ENCODE results near the gene CDC42EP2.
A peak's percentile ranks its signal among the peaks of the same experiment; 100 is the strongest.

The CDC42EP2 gene

GRCh38 chr11:65287601-65288000 lies 27.1 kb upstream of the CDC42EP2 start:
- no peak overlapping the region for H3K9ac ChIP-seq (ENCODE audit: low read length in 2 of 2)
- H3K4me1 ChIP-seq (ENCODE audit: control insufficient read depth, insufficient read depth, low read length), result peaks cover 22% of the 10 kb centered on the region
- H3K27ac ChIP-seq (ENCODE audit: low read length), result no peak overlapping the region
- peaks cover 0 to 7% of the 10 kb centered on the region in 2 donors for H3K36me3 ChIP-seq (ENCODE audit: control insufficient read depth in 2 of 2, insufficient read depth in 2 of 2, low read length in 2 of 2)
- H3K9me3 ChIP-seq (ENCODE audit: control insufficient read depth in 2 of 2, low read length in 2 of 2), result no peaks in the 10 kb centered on the region
- no peak overlapping the region for H3K4me3 ChIP-seq (ENCODE audit: low read length in 2 of 2)
- H3K27me3 ChIP-seq (ENCODE audit: control insufficient read depth in 1 of 2, insufficient read depth in 2 of 2, low read length in 2 of 2), result no peaks in the 10 kb centered on the region

GRCh38 chr11:65288706-65289536 lies 25.7 kb upstream of the CDC42EP2 start:
- H3K4me1 ChIP-seq (ENCODE audit: control insufficient read depth, insufficient read depth, low read length), result peaks cover 35% of the 10 kb centered on the region
- no peak overlapping the region for H3K9ac ChIP-seq (ENCODE audit: low read length in 2 of 2)

GRCh38 chr11:65290448-65291165 lies 24.1 kb upstream of the CDC42EP2 start:
- Histone ChIP-seq H3K9me3 (ENCODE audit: control insufficient read depth in 2 of 2, low read length in 2 of 2) (no peaks in the 10 kb centered on the region), H3K9ac (ENCODE audit: low read length in 2 of 2) (peak overlapping the region; percentile 63 to 74), H3K4me3 (ENCODE audit: low read length in 2 of 2) (peak overlapping the region; percentile 0 to 36), H3K36me3 (ENCODE audit: control insufficient read depth in 2 of 2, insufficient read depth in 2 of 2, low read length in 2 of 2) (peaks cover 3 to 4% of the 10 kb centered on the region in 2 donors), H3K4me1 (ENCODE audit: control insufficient read depth, insufficient read depth, low read length) (peaks cover 52% of the 10 kb centered on the region), H3K27me3 (ENCODE audit: control insufficient read depth in 1 of 2, insufficient read depth in 2 of 2, low read length in 2 of 2) (no peaks in the 10 kb centered on the region), H3K27ac (ENCODE audit: low read length) (peak overlapping the region; percentile 97)

More at GRCh38 chr11:65288706-65289536, 25.7 kb upstream of the CDC42EP2 start:
- Histone ChIP-seq H3K36me3 (ENCODE audit: control insufficient read depth in 2 of 2, insufficient read depth in 2 of 2, low read length in 2 of 2) (peaks cover 0 to 4% of the 10 kb centered on the region in 2 donors), H3K4me3 (ENCODE audit: low read length in 2 of 2) (no peak overlapping the region), H3K27me3 (ENCODE audit: control insufficient read depth in 1 of 2, insufficient read depth in 2 of 2, low read length in 2 of 2) (no peaks in the 10 kb centered on the region), H3K9me3 (ENCODE audit: control insufficient read depth in 2 of 2, low read length in 2 of 2) (no peaks in the 10 kb centered on the region), H3K27ac (ENCODE audit: low read length) (peak overlapping the region; percentile 97)

- Histone ChIP-seq H3K36me3 (ENCODE audit: control insufficient read depth in 2 of 2, insufficient read depth in 2 of 2, low read length in 2 of 2) (peaks cover 3 to 9% of the 10 kb centered on the region in 2 donors), H3K27ac (ENCODE audit: low read length) (peak overlapping the region; percentile 97), H3K4me1 (ENCODE audit: control insufficient read depth, insufficient read depth, low read length) (peaks cover 62% of the 10 kb centered on the region), H3K9me3 (ENCODE audit: control insufficient read depth in 2 of 2, low read length in 2 of 2) (no peaks in the 10 kb centered on the region), H3K4me3 (ENCODE audit: low read length in 2 of 2) (peak overlapping the region; percentile 26 to 59), H3K27me3 (ENCODE audit: control insufficient read depth in 1 of 2, insufficient read depth in 2 of 2, low read length in 2 of 2) (no peaks in the 10 kb centered on the region), H3K9ac (ENCODE audit: low read length in 2 of 2) (peak overlapping the region; percentile 63 to 74)
These were observed 23.1 kb upstream of the CDC42EP2 start for GRCh38 chr11:65291613-65292012.

- Histone ChIP-seq H3K4me1 (ENCODE audit: control insufficient read depth, insufficient read depth, low read length) (peaks cover 74% of the 10 kb centered on the region), H3K27me3 (ENCODE audit: control insufficient read depth in 1 of 2, insufficient read depth in 2 of 2, low read length in 2 of 2) (no peaks in the 10 kb centered on the region), H3K27ac (ENCODE audit: low read length) (peak overlapping the region; percentile 97), H3K9me3 (ENCODE audit: control insufficient read depth in 2 of 2, low read length in 2 of 2) (no peaks in the 10 kb centered on the region), H3K36me3 (ENCODE audit: control insufficient read depth in 2 of 2, insufficient read depth in 2 of 2, low read length in 2 of 2) (peaks cover 3 to 5% of the 10 kb centered on the region in 2 donors), H3K4me3 (ENCODE audit: low read length in 2 of 2) (no peak overlapping the region), H3K9ac (ENCODE audit: low read length in 2 of 2) (peak overlapping the region; percentile 63 to 72)
These were observed 21.8 kb upstream of the CDC42EP2 start for GRCh38 chr11:65292890-65293289.

GRCh38 chr11:65293909-65294381 lies 20.7 kb upstream of the CDC42EP2 start:
- peak overlapping the region; percentile 63 to 64 for H3K9ac ChIP-seq (ENCODE audit: low read length in 2 of 2)
- peaks cover 3 to 5% of the 10 kb centered on the region in 2 donors for H3K36me3 ChIP-seq (ENCODE audit: control insufficient read depth in 2 of 2, insufficient read depth in 2 of 2, low read length in 2 of 2)
- peak overlapping the region; percentile 97 for H3K27ac ChIP-seq (ENCODE audit: low read length)
- H3K4me3 ChIP-seq (ENCODE audit: low read length in 2 of 2), result peak overlapping the region in 1 of 2 donors; percentile 55
- peaks cover 85% of the 10 kb centered on the region for H3K4me1 ChIP-seq (ENCODE audit: control insufficient read depth, insufficient read depth, low read length)
- H3K9me3 ChIP-seq (ENCODE audit: control insufficient read depth in 2 of 2, low read length in 2 of 2), result no peaks in the 10 kb centered on the region
- no peaks in the 10 kb centered on the region for H3K27me3 ChIP-seq (ENCODE audit: control insufficient read depth in 1 of 2, insufficient read depth in 2 of 2, low read length in 2 of 2)

GRCh38 chr11:65295001-65295400 lies 19.7 kb upstream of the CDC42EP2 start:
- peaks cover 94% of the 10 kb centered on the region for H3K4me1 ChIP-seq (ENCODE audit: control insufficient read depth, insufficient read depth, low read length)
- H3K27ac ChIP-seq (ENCODE audit: low read length), result peak overlapping the region; percentile 97
- no peaks in the 10 kb centered on the region for H3K27me3 ChIP-seq (ENCODE audit: control insufficient read depth in 1 of 2, insufficient read depth in 2 of 2, low read length in 2 of 2)
- no peaks in the 10 kb centered on the region for H3K9me3 ChIP-seq (ENCODE audit: control insufficient read depth in 2 of 2, low read length in 2 of 2)
- H3K4me3 ChIP-seq (ENCODE audit: low read length in 2 of 2), result no peak overlapping the region
- peak overlapping the region; percentile 29 to 63 for H3K9ac ChIP-seq (ENCODE audit: low read length in 2 of 2)
- H3K36me3 ChIP-seq (ENCODE audit: control insufficient read depth in 2 of 2, insufficient read depth in 2 of 2, low read length in 2 of 2), result peaks cover 3 to 5% of the 10 kb centered on the region in 2 donors

- Histone ChIP-seq H3K36me3 (ENCODE audit: control insufficient read depth in 2 of 2, insufficient read depth in 2 of 2, low read length in 2 of 2) (peaks cover 3 to 5% of the 10 kb centered on the region in 2 donors), H3K4me3 (ENCODE audit: low read length in 2 of 2) (no peak overlapping the region), H3K4me1 (ENCODE audit: control insufficient read depth, insufficient read depth, low read length) (peaks cover 92% of the 10 kb centered on the region), H3K27me3 (ENCODE audit: control insufficient read depth in 1 of 2, insufficient read depth in 2 of 2, low read length in 2 of 2) (no peaks in the 10 kb centered on the region), H3K27ac (ENCODE audit: low read length) (peak overlapping the region; percentile 97), H3K9me3 (ENCODE audit: control insufficient read depth in 2 of 2, low read length in 2 of 2) (no peaks in the 10 kb centered on the region), H3K9ac (ENCODE audit: low read length in 2 of 2) (peak overlapping the region; percentile 8 to 13)
These were observed 18.9 kb upstream of the CDC42EP2 start for GRCh38 chr11:65295571-65296341.

- Histone ChIP-seq H3K4me1 (ENCODE audit: control insufficient read depth, insufficient read depth, low read length) (peaks cover 86% of the 10 kb centered on the region), H3K36me3 (ENCODE audit: control insufficient read depth in 2 of 2, insufficient read depth in 2 of 2, low read length in 2 of 2) (peaks cover 3 to 5% of the 10 kb centered on the region in 2 donors), H3K27ac (ENCODE audit: low read length) (peak overlapping the region; percentile 97), H3K9me3 (ENCODE audit: control insufficient read depth in 2 of 2, low read length in 2 of 2) (no peaks in the 10 kb centered on the region), H3K9ac (ENCODE audit: low read length in 2 of 2) (peak overlapping the region in 1 of 2 donors; percentile 24), H3K27me3 (ENCODE audit: control insufficient read depth in 1 of 2, insufficient read depth in 2 of 2, low read length in 2 of 2) (no peaks in the 10 kb centered on the region), H3K4me3 (ENCODE audit: low read length in 2 of 2) (peak overlapping the region in 1 of 2 donors; percentile 22)
These were observed 17.5 kb upstream of the CDC42EP2 start for GRCh38 chr11:65297026-65297672.

- Histone ChIP-seq H3K27ac (ENCODE audit: low read length) (peak overlapping the region; percentile 97), H3K27me3 (ENCODE audit: control insufficient read depth in 1 of 2, insufficient read depth in 2 of 2, low read length in 2 of 2) (no peaks in the 10 kb centered on the region), H3K36me3 (ENCODE audit: control insufficient read depth in 2 of 2, insufficient read depth in 2 of 2, low read length in 2 of 2) (peaks cover 3 to 5% of the 10 kb centered on the region in 2 donors), H3K9ac (ENCODE audit: low read length in 2 of 2) (peak overlapping the region; percentile 55 to 58), H3K9me3 (ENCODE audit: control insufficient read depth in 2 of 2, low read length in 2 of 2) (no peaks in the 10 kb centered on the region), H3K4me1 (ENCODE audit: control insufficient read depth, insufficient read depth, low read length) (peaks cover 80% of the 10 kb centered on the region), H3K4me3 (ENCODE audit: low read length in 2 of 2) (peak overlapping the region; percentile 21 to 54)
These were observed 16.5 kb upstream of the CDC42EP2 start for GRCh38 chr11:65298131-65298535.

Measured in stomach smooth muscle (tissue), 2 donors.